ENCODE data around the gene ALKBH4.
"Not testable (repeated sequence)": the region's sequence is repeated elsewhere in the genome, so short reads cannot be mapped to it uniquely, and the experiment has no call there.

ALKBH4 gene, protein sequence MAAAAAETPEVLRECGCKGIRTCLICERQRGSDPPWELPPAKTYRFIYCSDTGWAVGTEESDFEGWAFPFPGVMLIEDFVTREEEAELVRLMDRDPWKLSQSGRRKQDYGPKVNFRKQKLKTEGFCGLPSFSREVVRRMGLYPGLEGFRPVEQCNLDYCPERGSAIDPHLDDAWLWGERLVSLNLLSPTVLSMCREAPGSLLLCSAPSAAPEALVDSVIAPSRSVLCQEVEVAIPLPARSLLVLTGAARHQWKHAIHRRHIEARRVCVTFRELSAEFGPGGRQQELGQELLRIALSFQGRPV

GRCh38 chr7:102464577-102465280 is at the start of gene ALKBH4, which contains the start of gene LRWD1:
Gene ALKBH4, minus strand, starts transcription at chr7:102464863. Its CDS starts 27 bp downstream, at chr7:102464836.
Gene LRWD1, plus strand, starts transcription at chr7:102464984. Its CDS starts 97 bp downstream, at chr7:102465081.
- FAIRE-seq, result no peak

DNA sequence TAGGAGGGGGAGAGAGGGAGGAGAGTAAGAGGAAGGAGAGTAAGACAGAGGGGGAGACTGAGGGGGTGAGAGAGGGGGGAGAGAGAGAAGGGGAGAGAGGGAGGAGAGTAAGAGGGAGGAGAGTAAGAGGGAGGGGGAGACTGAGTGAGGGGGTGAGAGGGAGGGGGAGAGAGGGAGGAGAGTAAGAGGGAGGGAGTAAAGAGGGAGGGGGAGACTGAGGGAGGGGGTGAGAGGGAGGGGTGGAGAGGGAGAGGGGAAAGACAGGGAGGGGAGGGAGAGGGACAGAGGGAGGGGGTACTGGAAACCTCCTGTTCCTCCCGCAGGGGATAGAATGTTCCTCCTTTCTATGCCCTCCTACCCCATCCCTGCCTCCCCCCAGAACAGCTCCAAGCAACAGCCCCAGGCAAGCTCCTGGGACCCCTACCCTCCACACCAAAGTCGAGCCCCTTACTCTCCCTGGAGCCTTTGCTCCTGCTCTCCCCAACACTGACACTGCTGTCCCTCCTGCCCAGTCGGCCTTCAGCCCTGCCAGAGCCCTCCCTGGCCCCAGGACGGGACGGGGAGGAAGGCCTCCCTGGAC is 48.1 kb upstream of the ALKBH4 start:
- not testable (repeated sequence) for FAIRE-seq

- FAIRE-seq, result not testable (repeated sequence)
Observed at GRCh38 chr7:102511860-102512522, 47.3 kb upstream of the ALKBH4 start.

DNA sequence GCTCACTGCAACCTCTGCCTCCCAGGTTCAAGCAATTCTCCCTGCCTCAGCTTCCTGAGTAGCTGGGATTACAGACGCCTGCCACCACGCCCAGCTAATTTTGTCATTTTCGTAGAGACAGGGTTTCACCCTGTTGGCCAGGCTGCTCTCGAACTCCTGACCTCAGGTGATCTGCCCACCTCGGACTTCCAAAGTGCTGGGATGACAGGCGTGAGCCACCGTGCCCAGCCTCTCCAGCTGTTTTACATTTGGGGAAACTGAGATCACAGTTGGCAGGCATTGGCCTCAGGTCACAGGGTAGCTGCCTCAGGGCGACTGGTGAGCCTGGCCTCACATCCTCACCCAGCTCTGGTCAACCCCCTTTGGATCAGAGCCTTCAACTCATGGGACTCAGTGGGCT is 45.9 kb upstream of the ALKBH4 start:
- not testable (repeated sequence) for FAIRE-seq

GRCh38 chr7:102507410-102508088 is 42.9 kb upstream of the ALKBH4 start:
- FAIRE-seq, result not testable (repeated sequence)

DNA sequence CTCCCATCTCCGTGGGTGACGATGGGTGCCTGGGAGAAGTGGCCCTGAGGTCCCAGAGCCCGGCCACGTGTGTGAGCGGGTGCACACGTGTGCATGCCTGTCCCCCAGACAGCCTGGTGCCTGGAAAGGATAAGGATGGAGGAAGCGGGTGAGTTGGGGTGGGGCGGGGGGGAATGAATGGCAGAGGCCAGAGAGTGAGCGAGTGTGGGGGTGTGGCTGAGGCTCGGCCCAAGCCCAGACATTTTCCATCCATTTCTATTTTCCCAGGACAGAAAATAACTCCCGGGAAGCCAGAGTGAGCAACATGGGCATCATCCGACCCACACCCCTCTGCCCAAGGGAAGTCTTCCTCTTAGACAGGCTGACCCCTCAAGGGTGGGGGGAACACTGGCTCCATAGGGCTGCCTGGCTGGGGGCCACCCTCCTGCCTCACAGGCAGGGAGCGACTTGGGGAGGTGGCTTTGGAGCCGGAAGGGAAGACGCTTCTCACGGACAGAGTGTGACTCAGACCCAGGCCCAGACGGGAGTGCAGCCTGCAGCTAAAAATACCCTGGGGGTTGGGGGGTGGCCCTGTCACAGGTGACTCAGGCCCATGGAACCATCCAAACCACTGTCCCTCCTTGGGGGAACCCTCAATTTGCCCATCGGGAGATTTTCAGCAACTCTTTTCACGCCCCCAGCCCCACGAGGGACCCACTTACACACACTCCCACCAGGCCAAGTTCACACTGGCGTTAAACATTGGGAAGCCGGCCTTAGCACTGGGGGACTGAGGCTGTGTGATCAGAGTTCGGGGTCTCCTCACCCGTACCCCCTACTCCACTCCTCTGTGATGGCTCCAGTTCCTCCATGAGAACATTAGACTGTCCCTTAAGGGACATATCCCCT is 40.9 kb upstream of the ALKBH4 start:
- FAIRE-seq, result not testable (repeated sequence)

DNA sequence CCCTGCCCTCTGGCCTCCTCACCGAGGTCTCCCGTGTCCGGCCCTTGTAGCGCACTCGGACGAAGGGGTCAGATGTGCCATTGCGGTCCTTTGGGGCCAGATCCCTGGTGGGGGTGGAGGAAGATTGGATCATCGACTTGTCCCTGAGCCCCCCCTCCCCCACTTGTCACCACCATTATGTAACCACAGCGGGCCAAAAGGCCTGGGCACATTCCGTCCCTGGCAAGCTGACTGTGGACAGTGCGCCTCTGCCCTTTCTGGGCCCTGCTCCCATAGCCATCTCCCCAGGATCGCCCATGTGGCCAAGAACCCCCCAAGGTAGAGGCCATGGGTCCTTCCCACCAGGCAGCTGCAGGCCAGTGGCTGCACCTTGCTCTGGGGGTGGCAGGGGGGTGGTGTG is 38.5 kb upstream of the ALKBH4 start:
- not testable (repeated sequence) for FAIRE-seq

DNA sequence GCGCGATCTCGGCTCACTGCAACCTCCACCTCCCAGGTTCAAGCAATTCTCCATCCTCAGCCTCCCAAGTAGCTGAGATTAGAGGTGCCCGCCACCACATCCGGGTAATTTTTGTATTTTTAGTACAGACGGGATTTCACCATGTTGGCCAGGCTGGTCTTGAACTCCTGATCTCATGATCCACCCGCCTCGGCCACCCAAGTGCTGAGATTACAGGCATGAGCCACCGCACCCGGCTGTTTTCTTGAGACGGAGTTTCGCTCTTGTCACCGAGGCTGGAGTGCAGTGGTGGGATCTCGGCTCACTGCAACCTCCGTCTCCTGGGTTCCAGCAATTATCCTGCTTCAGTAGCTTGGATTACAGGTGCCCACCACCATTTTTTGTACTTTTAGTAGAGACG is 33.7 kb upstream of the ALKBH4 start:
- not testable (repeated sequence) for FAIRE-seq

DNA sequence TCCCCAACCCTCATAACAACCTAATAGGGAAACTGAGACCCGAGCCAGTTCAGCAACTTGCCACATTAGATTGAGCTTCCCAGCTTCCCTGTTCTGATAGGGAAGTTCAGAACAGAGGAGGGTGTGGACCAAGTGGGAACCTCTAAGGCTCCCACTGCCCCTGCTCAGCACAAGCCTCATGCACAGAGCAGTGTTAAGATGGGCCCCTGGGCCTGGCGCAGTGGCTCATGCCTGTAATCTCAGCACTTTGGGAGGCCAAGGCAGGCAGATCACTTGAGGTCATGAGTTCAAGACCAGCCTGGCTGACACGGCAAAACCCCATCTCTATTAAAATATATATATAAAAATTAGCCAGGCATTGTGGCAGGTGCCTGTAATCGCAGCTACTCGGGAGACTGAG is 32.6 kb upstream of the ALKBH4 start:
- not testable (repeated sequence) for FAIRE-seq

DNA sequence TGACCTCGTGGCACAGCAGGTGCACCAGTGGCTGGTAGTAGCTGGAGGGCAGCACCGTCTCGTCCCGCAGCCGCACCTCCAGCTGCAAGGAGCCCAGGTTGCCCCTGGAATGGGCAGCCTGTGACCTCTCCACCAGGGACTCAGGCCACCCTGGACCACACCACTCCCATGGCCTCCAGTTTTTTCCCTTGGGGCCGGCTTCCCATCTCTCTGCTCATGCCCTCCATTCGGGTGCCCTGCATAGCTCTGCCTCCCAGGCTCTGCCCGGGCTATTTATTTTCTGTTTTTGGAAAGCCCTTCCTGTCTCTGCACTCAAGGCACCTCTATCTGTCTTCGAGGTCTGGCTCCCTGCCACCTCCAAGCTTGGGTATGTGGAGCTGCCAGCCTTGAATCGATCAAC is 32.2 kb upstream of the ALKBH4 start:
- FAIRE-seq, result not testable (repeated sequence)

DNA sequence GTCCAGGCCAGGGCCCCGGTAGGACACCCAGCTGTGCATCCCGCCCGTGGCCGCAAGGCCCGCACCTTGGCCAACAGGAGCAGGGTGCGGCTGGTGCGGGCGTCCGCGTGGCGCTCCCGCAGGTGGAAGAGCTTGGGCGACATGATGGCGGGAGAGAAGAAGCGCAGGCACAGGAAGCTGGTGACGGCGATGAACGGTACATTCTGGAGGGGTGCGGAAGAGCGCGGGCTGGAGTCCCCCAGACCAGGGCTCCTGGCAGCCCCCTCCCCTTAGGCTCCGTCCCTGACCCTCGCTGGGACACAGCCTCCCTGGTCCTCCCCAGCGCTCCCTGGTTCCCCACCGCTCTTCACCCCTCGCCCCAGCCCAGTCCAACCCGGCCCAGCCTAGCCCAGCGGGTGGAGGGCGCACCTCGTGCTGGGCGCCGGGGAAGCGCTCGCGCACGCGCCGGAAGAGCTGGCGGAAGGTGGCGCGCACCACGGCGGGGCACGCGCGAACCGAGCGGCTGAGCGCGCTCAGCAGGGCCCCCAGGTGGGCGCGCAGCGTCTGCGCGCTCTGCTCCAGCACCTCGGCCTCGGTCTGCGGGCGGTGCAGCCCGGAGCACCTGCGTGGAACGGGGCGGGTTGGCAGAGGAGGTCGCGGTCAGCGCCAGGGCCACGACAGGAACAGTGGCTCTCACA is 29.9 kb upstream of the ALKBH4 start:
- FAIRE-seq, result not testable (repeated sequence)

DNA sequence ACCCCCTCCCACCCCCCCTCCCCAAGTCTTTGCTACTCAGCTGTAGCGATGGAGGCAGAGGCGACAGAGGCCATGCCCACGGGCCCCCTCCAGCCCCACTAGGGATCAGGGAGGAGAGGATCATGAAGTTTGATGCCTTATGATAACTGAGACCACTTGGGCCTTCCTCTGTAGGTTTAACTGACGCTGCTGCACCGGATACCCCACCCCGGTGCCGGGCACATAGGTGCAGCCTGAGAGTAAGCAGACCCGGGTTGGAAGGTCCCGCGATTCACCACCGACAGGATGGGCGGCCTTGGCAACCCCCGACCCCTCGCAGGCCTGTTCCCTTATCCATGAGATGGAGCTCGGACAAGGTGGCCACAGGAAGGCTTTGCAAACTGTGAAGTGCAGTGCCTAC is 29.4 kb upstream of the ALKBH4 start:
- not testable (repeated sequence) for FAIRE-seq

GRCh38 chr7:102493220-102493935 is 28.7 kb upstream of the ALKBH4 start:
- not testable (repeated sequence) for FAIRE-seq

- FAIRE-seq, result not testable (repeated sequence)
Observed at GRCh38 chr7:102490529-102491075, 25.9 kb upstream of the ALKBH4 start.

- FAIRE-seq, result not testable (repeated sequence)
Observed at GRCh38 chr7:102484317-102484716, 19.7 kb upstream of the ALKBH4 start.

- not testable (repeated sequence) for FAIRE-seq
Observed at GRCh38 chr7:102481962-102482361, 17.3 kb upstream of the ALKBH4 start.

GRCh38 chr7:102479982-102480637 is 15.4 kb upstream of the ALKBH4 start:
- FAIRE-seq, result not testable (repeated sequence)

- FAIRE-seq, result not testable (repeated sequence)
Observed at GRCh38 chr7:102479209-102479584, 14.5 kb upstream of the ALKBH4 start.
